Activated naive CD4-positive, alpha-beta T cell treated with anti-CD3 and anti-CD28 coated beads for 36 hours (primary cell): ENCODE data around the gene GAN. TPM values are rescaled to one million over a fixed set of nuclear protein-coding genes. Genes with fewer than 3 reads are reported as not detected.

Experiments
- CTCF ChIA-PET: fragments of 350-600 bp; sonication (Branson Sonifier 250); formaldehyde crosslinking; loops from one replicate; lab custom pipeline; 2021; ENCODE audit warnings: antibody characterized with exemption; lab: Charles Lee
- DNase-seq: peaks from one replicate; pipeline ENCODE4 v3.0.0-alpha.2; 2020
- H3K27ac Mint-ChIP-seq: one replicate; pipeline ENCODE4 v1.8.0; 2021; ENCODE audit warnings: mild to moderate bottlenecking, mixed read lengths
- H3K27me3 Mint-ChIP-seq: one replicate; pipeline ENCODE4 v1.8.0; 2021; ENCODE audit warnings: low read depth, mixed read lengths
- H3K36me3 Mint-ChIP-seq: one replicate; pipeline ENCODE4 v1.8.0; 2021; ENCODE audit warnings: low read depth, mixed read lengths
- H3K4me1 Mint-ChIP-seq: one replicate; pipeline ENCODE4 v1.8.0; 2021; ENCODE audit warnings: low read depth, mixed read lengths
- H3K4me3 Mint-ChIP-seq: one replicate; pipeline ENCODE4 v1.8.0; 2021; ENCODE audit warnings: mild to moderate bottlenecking, moderate library complexity, mixed read lengths
- H3K9me3 Mint-ChIP-seq: one replicate; pipeline ENCODE4 v1.8.0; 2021; ENCODE audit warnings: mixed read lengths
- intact Hi-C: fragments of 100-400 bp; cut with micrococcal nuclease; formaldehyde crosslinking; loops from one replicate; pipeline ENCODE4 v1.15.1; 2023
- total RNA-seq, 2 experiments: library from RNA; stranded (reverse); gene quantifications; one replicate each; pipeline ENCODE4 v1.2.3, GENCODE V29; 2021

GAN gene
- total RNA-seq, 2 experiments from 2014 or later: 10.6 to 11.3 TPM

- H3K36me3 Mint-ChIP-seq: peaks cover 28% of the 10 kb centered on the region
- CTCF ChIA-PET: interaction anchor here (0.5 to 3.0 kb wide), 11 partner anchors 11 to 393 kb away, joined by 3 to 16 read pairs (median 3); no protein-coding TSS in a partner anchor
- H3K4me3 Mint-ChIP-seq: no peak overlapping the region
- no peaks in the 10 kb centered on the region for H3K4me1 Mint-ChIP-seq
- no peaks in the 10 kb centered on the region for H3K27me3 Mint-ChIP-seq
- peak; percentile 9 for DNase-seq
- no peak overlapping the region for H3K27ac Mint-ChIP-seq
- H3K9me3 Mint-ChIP-seq: no peaks in the 10 kb centered on the region
- intact Hi-C loops: loop anchor here (1.0 to 5.0 kb wide), 7 partner anchors 36 to 521 kb away; no protein-coding TSS in a partner anchor
Observed at GRCh38 chr16:81366316-81366932, 51.7 kb downstream of the GAN start.

GRCh38 chr16:81367821-81368220 lies 53.1 kb downstream of the GAN start:
- H3K36me3 Mint-ChIP-seq: peaks cover 31% of the 10 kb centered on the region

GRCh38 chr16:81369888-81370504 lies 55.2 kb downstream of the GAN start:
- DNase-seq: no peak
- H3K36me3 Mint-ChIP-seq: peaks cover 24% of the 10 kb centered on the region
- no peak overlapping the region for H3K27ac Mint-ChIP-seq
- intact Hi-C loops: loop anchor here (5.0 kb wide), 3 partner anchors 163 to 517 kb away; no protein-coding TSS in a partner anchor
- H3K4me3 Mint-ChIP-seq: no peak overlapping the region
- no peaks in the 10 kb centered on the region for H3K27me3 Mint-ChIP-seq
- peaks cover 3% of the 10 kb centered on the region for H3K4me1 Mint-ChIP-seq
- no peaks in the 10 kb centered on the region for H3K9me3 Mint-ChIP-seq
- CTCF ChIA-PET: interaction anchor here (0.9 to 1.8 kb wide), 4 partner anchors 254 to 364 kb away, joined by 4 to 5 read pairs (median 4); no protein-coding TSS in a partner anchor

More at GRCh38 chr16:81367821-81368220, 53.1 kb downstream of the GAN start:
- Mint-ChIP-seq H3K4me1 (no peaks in the 10 kb centered on the region), H3K27me3 (no peaks in the 10 kb centered on the region), H3K4me3 (no peak overlapping the region), H3K27ac (no peak overlapping the region), H3K9me3 (no peaks in the 10 kb centered on the region)
- CTCF ChIA-PET: interaction anchor here (0.5 to 3.0 kb wide), 5 partner anchors 10 to 506 kb away, joined by 3 to 16 read pairs (median 5); no protein-coding TSS in a partner anchor
- intact Hi-C loops: loop anchor here (2.0 to 5.0 kb wide), 4 partner anchors 35 to 519 kb away; no protein-coding TSS in a partner anchor
- no peak for DNase-seq

GRCh38 chr16:81371106-81371505 lies 56.3 kb downstream of the GAN start:
- CTCF ChIA-PET: interaction anchor here (0.6 to 1.8 kb wide), 5 partner anchors 31 to 353 kb away, joined by 3 to 5 read pairs (median 4); no protein-coding TSS in a partner anchor
- H3K9me3 Mint-ChIP-seq: no peaks in the 10 kb centered on the region
- H3K36me3 Mint-ChIP-seq: peaks cover 24% of the 10 kb centered on the region
- no peaks in the 10 kb centered on the region for H3K27me3 Mint-ChIP-seq
- no peak for DNase-seq
- intact Hi-C loops: no loop called here
- no peak overlapping the region for H3K4me3 Mint-ChIP-seq
- peaks cover 3% of the 10 kb centered on the region for H3K4me1 Mint-ChIP-seq
- no peak overlapping the region for H3K27ac Mint-ChIP-seq

- Mint-ChIP-seq H3K36me3 (peaks cover 25% of the 10 kb centered on the region), H3K27ac (no peak overlapping the region), H3K9me3 (no peaks in the 10 kb centered on the region), H3K4me1 (peaks cover 8% of the 10 kb centered on the region), H3K27me3 (no peaks in the 10 kb centered on the region), H3K4me3 (no peak overlapping the region)
- CTCF ChIA-PET: interaction anchor here (0.6 kb wide), 1 partner anchor 355 kb away, joined by 5 read pairs; no protein-coding TSS in a partner anchor
- no peak for DNase-seq
- intact Hi-C loops: no loop called here
Observed at GRCh38 chr16:81374550-81374949, 59.8 kb downstream of the GAN start.

- peak; percentile 46 for DNase-seq
- H3K27ac Mint-ChIP-seq: no peak overlapping the region
- CTCF ChIA-PET: interaction anchor here (0.5 to 1.2 kb wide), 3 partner anchors 9 to 338 kb away, joined by 3 to 4 read pairs (median 3); no protein-coding TSS in a partner anchor
- no peaks in the 10 kb centered on the region for H3K27me3 Mint-ChIP-seq
- no peaks in the 10 kb centered on the region for H3K9me3 Mint-ChIP-seq
- H3K4me1 Mint-ChIP-seq: peaks cover 8% of the 10 kb centered on the region
- H3K4me3 Mint-ChIP-seq: no peak overlapping the region
- intact Hi-C loops: no loop called here
- H3K36me3 Mint-ChIP-seq: peaks cover 23% of the 10 kb centered on the region
Observed at GRCh38 chr16:81376880-81377279, 62.1 kb downstream of the GAN start.

GRCh38 chr16:81378049-81378448 lies 63.3 kb downstream of the GAN start:
- peaks cover 8% of the 10 kb centered on the region for H3K4me1 Mint-ChIP-seq
- peaks cover 19% of the 10 kb centered on the region for H3K36me3 Mint-ChIP-seq
- CTCF ChIA-PET: interaction anchor here (1.2 kb wide), 1 partner anchor 10 kb away, joined by 3 read pairs; no protein-coding TSS in a partner anchor
- no peak overlapping the region for H3K4me3 Mint-ChIP-seq
- no peak for DNase-seq
- intact Hi-C loops: no loop called here
- H3K27me3 Mint-ChIP-seq: no peaks in the 10 kb centered on the region
- H3K9me3 Mint-ChIP-seq: no peaks in the 10 kb centered on the region
- no peak overlapping the region for H3K27ac Mint-ChIP-seq

GRCh38 chr16:81380932-81381331 lies 66.2 kb downstream of the GAN start:
- H3K36me3 Mint-ChIP-seq: peaks cover 19% of the 10 kb centered on the region
- CTCF ChIA-PET: interaction anchor here (0.6 to 3.1 kb wide), 2 partner anchors 14 to 121 kb away, joined by 4 to 13 read pairs; no protein-coding TSS in a partner anchor

GRCh38 chr16:81384006-81384405 lies 69.2 kb downstream of the GAN start:
- peaks cover 13% of the 10 kb centered on the region for H3K36me3 Mint-ChIP-seq

More at GRCh38 chr16:81380932-81381331, 66.2 kb downstream of the GAN start:
- intact Hi-C loops: no loop called here
- DNase-seq: no peak
- no peaks in the 10 kb centered on the region for H3K9me3 Mint-ChIP-seq
- H3K27me3 Mint-ChIP-seq: no peaks in the 10 kb centered on the region
- H3K27ac Mint-ChIP-seq: no peak overlapping the region
- H3K4me1 Mint-ChIP-seq: peaks cover 4% of the 10 kb centered on the region
- H3K4me3 Mint-ChIP-seq: no peak overlapping the region

GRCh38 chr16:81385031-81385756 lies 70.4 kb downstream of the GAN start:
- CTCF ChIA-PET: interaction anchor here (0.6 to 0.7 kb wide), 3 partner anchors 19 to 180 kb away, joined by 3 to 4 read pairs (median 3); no protein-coding TSS in a partner anchor
- Mint-ChIP-seq H3K36me3 (peaks cover 8% of the 10 kb centered on the region), H3K9me3 (no peaks in the 10 kb centered on the region), H3K27me3 (no peaks in the 10 kb centered on the region), H3K4me1 (no peaks in the 10 kb centered on the region), H3K27ac (no peak overlapping the region), H3K4me3 (no peak overlapping the region)
- DNase-seq: no peak
- intact Hi-C loops: no loop called here

More at GRCh38 chr16:81384006-81384405, 69.2 kb downstream of the GAN start:
- Mint-ChIP-seq H3K27me3 (no peaks in the 10 kb centered on the region), H3K9me3 (no peaks in the 10 kb centered on the region), H3K27ac (no peak overlapping the region), H3K4me1 (no peaks in the 10 kb centered on the region), H3K4me3 (no peak overlapping the region)
- no peak for DNase-seq
- CTCF ChIA-PET: interaction anchor here (3.1 kb wide), 1 partner anchor 17 kb away, joined by 13 read pairs; no protein-coding TSS in a partner anchor
- intact Hi-C loops: no loop called here

- H3K36me3 Mint-ChIP-seq: peaks cover 7% of the 10 kb centered on the region
- CTCF ChIA-PET: no interaction called here
- DNase-seq: no peak
- no peaks in the 10 kb centered on the region for H3K4me1 Mint-ChIP-seq
- intact Hi-C loops: no loop called here
- no peak overlapping the region for H3K27ac Mint-ChIP-seq
- H3K9me3 Mint-ChIP-seq: no peaks in the 10 kb centered on the region
- no peaks in the 10 kb centered on the region for H3K27me3 Mint-ChIP-seq
- no peak overlapping the region for H3K4me3 Mint-ChIP-seq
Observed at GRCh38 chr16:81388357-81388756, 73.6 kb downstream of the GAN start.
